HG03108 (cell line): ENCODE results near the gene CDKN1A.
"Not testable (repeated sequence)": the region's sequence is repeated elsewhere in the genome, so short reads cannot be mapped to it uniquely, and the experiment has no call there.

Source experiments
- ATAC-seq: cut with Tn5 transposase; IDR thresholded peaks from one replicate; pipeline ENCODE4 v1.9.1; 2021; ENCODE audit warnings: moderate library complexity; ENCODE audit not compliant: unreplicated experiment

Gene CDKN1A

GRCh38 chr6:36695414-36695813 lies 16.9 kb downstream of the CDKN1A start:
- ATAC-seq, result no peak

- ATAC-seq, result no peak
Measured at GRCh38 chr6:36697481-36697903, 19.0 kb downstream of the CDKN1A start, which contains the start of gene RAB44. Gene RAB44 (plus strand): TSS chr6:36697826. CDS start chr6:36704236, 6,410 bp downstream.

- ATAC-seq, result no peak
Measured at GRCh38 chr6:36698196-36698595, 19.7 kb downstream of the CDKN1A start.

- no peak for ATAC-seq
Measured at GRCh38 chr6:36698871-36699271, 20.4 kb downstream of the CDKN1A start.

GRCh38 chr6:36699348-36699747 lies 20.8 kb downstream of the CDKN1A start:
- no peak for ATAC-seq

GRCh38 chr6:36700071-36700812 lies 21.7 kb downstream of the CDKN1A start:
- no peak for ATAC-seq

- no peak for ATAC-seq
Measured at GRCh38 chr6:36700831-36701230, 22.3 kb downstream of the CDKN1A start.

- no peak for ATAC-seq
Measured at GRCh38 chr6:36701401-36701991, 23.0 kb downstream of the CDKN1A start.

GRCh38 chr6:36702656-36703055 lies 24.1 kb downstream of the CDKN1A start:
- no peak for ATAC-seq

GRCh38 chr6:36703081-36703606 lies 24.6 kb downstream of the CDKN1A start:
- no peak for ATAC-seq

- ATAC-seq, result no peak
Measured at GRCh38 chr6:36703982-36704381, 25.5 kb downstream of the CDKN1A start.

- ATAC-seq, result not testable (repeated sequence)
Measured at GRCh38 chr6:36704961-36705577, 26.6 kb downstream of the CDKN1A start.

GRCh38 chr6:36706339-36706738 lies 27.8 kb downstream of the CDKN1A start:
- no peak for ATAC-seq

- ATAC-seq, result no peak
Measured at GRCh38 chr6:36712816-36713215, 34.3 kb downstream of the CDKN1A start.

- ATAC-seq, result no peak
Measured at GRCh38 chr6:36713846-36714245, 35.3 kb downstream of the CDKN1A start.

- ATAC-seq, result no peak
Measured at GRCh38 chr6:36714511-36714910, 36.0 kb downstream of the CDKN1A start.

- ATAC-seq, result no peak
Measured at GRCh38 chr6:36715469-36715868, 37.0 kb downstream of the CDKN1A start.

GRCh38 chr6:36716476-36717093 lies 38.1 kb downstream of the CDKN1A start:
- ATAC-seq, result no peak

- ATAC-seq, result no peak
Measured at GRCh38 chr6:36717231-36717825, 38.8 kb downstream of the CDKN1A start.

- no peak for ATAC-seq
Measured at GRCh38 chr6:36717871-36718540, 39.5 kb downstream of the CDKN1A start.
